T-cell (primary cell): ENCODE results near the gene GRIP1. TPM values are rescaled to one million over a fixed set of nuclear protein-coding genes. Genes with fewer than 3 reads are reported as not detected.
"Not testable (repeated sequence)": the region's sequence is repeated elsewhere in the genome, so short reads cannot be mapped to it uniquely, and the experiment has no call there.

Experiments
- ATAC-seq, 4 experiments: fragments of 200-7000 bp in 3 of 4; fragments of 150-1000 bp in 1 of 4; cut with Tn5 transposase; replicated peaks in 1 of 4; 1 replicate in 3 of 4; 2 replicates in 1 of 4; pipeline ENCODE4 v1.10.0; 2021; ENCODE audit warnings: moderate library complexity in 3 of 4, mild to moderate bottlenecking in 2 of 4, moderate number of reproducible peaks in 1 of 4
- CTCF ChIA-PET, 2 donors: fragments of 300-600 bp; sonication (Branson Sonifier 250); formaldehyde crosslinking; loops; one replicate each; lab custom pipeline; 2022; ENCODE audit warnings: antibody characterized with exemption in 2 of 2; lab: Charles Lee
- POLR2A ChIA-PET, 2 donors: fragments of 300-600 bp; sonication (Branson Sonifier 250); formaldehyde crosslinking; loops; one replicate each; lab custom pipeline; 2022; ENCODE audit warnings: antibody characterized with exemption in 2 of 2; lab: Charles Lee
- DNase-seq, 35 experiments: peaks; one replicate each; pipeline versions ENCODE4 v3.0.0 to v3.0.0-alpha.2; 2013 to 2023
- H3K27ac ChIP-seq: one replicate; pipeline ENCODE4 v1.5.1; 2013; ENCODE audit warnings: low read length
- H3K27me3 ChIP-seq, 2 experiments: replicated peaks in 1 of 2; 1 replicate in 1 of 2; 2 replicates in 1 of 2; pipeline versions ENCODE4 v1.6.1 to v1.7.0; 2013; ENCODE audit warnings: low read length in 1 of 2, mixed read lengths in 1 of 2; ENCODE audit not compliant: control insufficient read depth in 2 of 2, insufficient read depth in 2 of 2; ENCODE audit errors: extremely low read depth in 1 of 2
- H3K36me3 ChIP-seq, 2 donors: 1 replicate in 1 of 2; 2 replicates in 1 of 2; pipeline versions ENCODE4 v1.6.1 to v1.7.0; 2013; ENCODE audit warnings: low read length in 1 of 2; ENCODE audit not compliant: control insufficient read depth in 2 of 2, insufficient read depth in 1 of 2; ENCODE audit errors: extremely low read depth in 1 of 2
- H3K4me1 ChIP-seq, 2 experiments: 1 replicate in 1 of 2; 2 replicates in 1 of 2; pipeline versions ENCODE4 v1.6.1 to v1.7.0; 2013; ENCODE audit warnings: low read length in 2 of 2, mixed read lengths in 1 of 2; ENCODE audit not compliant: insufficient read depth in 2 of 2, control insufficient read depth in 1 of 2; ENCODE audit errors: extremely low read depth in 1 of 2
- H3K4me3 ChIP-seq, 2 donors: 1 replicate in 1 of 2; 2 replicates in 1 of 2; pipeline versions ENCODE4 v1.5.1 to v1.7.0; 2013; ENCODE audit warnings: mild to moderate bottlenecking in 2 of 2, low read length in 1 of 2, moderate library complexity in 1 of 2; ENCODE audit not compliant: control insufficient read depth in 1 of 2; ENCODE audit errors: extremely low read depth in 1 of 2
- H3K9me3 ChIP-seq: 2 replicates; pipeline ENCODE4 v1.7.0; 2013
- H3K27ac Mint-ChIP-seq, 2 donors: one replicate each; pipeline ENCODE4 v1.8.0; 2020 to 2021; ENCODE audit warnings: mild to moderate bottlenecking in 2 of 2, mixed read lengths in 2 of 2
- H3K27me3 Mint-ChIP-seq, 2 donors: one replicate each; pipeline ENCODE4 v1.8.0; 2021 to 2022; ENCODE audit warnings: mixed read lengths in 2 of 2
- H3K36me3 Mint-ChIP-seq: one replicate; pipeline ENCODE4 v1.8.0; 2021; ENCODE audit warnings: mixed read lengths
- H3K4me1 Mint-ChIP-seq, 3 donors: one replicate each; pipeline ENCODE4 v1.8.0; 2020 to 2022; ENCODE audit warnings: mixed read lengths in 3 of 3, mild to moderate bottlenecking in 1 of 3
- H3K4me3 Mint-ChIP-seq, 3 donors: one replicate each; pipeline ENCODE4 v1.8.0; 2020 to 2022; ENCODE audit warnings: mild to moderate bottlenecking in 3 of 3, mixed read lengths in 3 of 3, moderate library complexity in 3 of 3
- H3K9me3 Mint-ChIP-seq, 3 donors: one replicate each; pipeline ENCODE4 v1.8.0; 2020 to 2022; ENCODE audit warnings: mixed read lengths in 3 of 3
- WGBS: methylation state at CpG from one replicate; pipeline ENCODE4 v1.1.5; 2013; ENCODE audit warnings: missing lambda C conversion rate; ENCODE audit not compliant: insufficient coverage; 5-methylcytosine and 5-hydroxymethylcytosine counted together
- total RNA-seq, 35 experiments: library from RNA in 6 of 35; stranded (reverse) in 6 of 35; fragments of 120-200 nt in 1 of 35; gene quantifications; one replicate each; pipeline versions ENCODE4 v1.2.1 to v1.2.4 and lab custom pipeline; 2013 to 2026

Gene GRIP1
- total RNA-seq, 5 donors from 2014 or later (not counting 1 experiment from before 2014, with no cell fraction given), result 3.0 to 7.3 (median 3.6) TPM

- no peaks in the 10 kb centered on the region for H3K9me3 ChIP-seq
- DNase-seq (no peak), ATAC-seq (no peak)
- ChIA-PET CTCF (no interaction called here), POLR2A (no interaction called here)
- no CpG with 5 or more reads among the region's 1 CpG for WGBS
- Mint-ChIP-seq H3K9me3 (no peaks in the 10 kb centered on the region), H3K36me3 (peaks cover 77% of the 10 kb centered on the region), H3K4me3 (peak overlapping the region; percentile 42 to 70 (median 50)), H3K27me3 (no peaks in the 10 kb centered on the region), H3K27ac (peak overlapping the region in 1 of 2 donors; percentile 51), H3K4me1 (peaks cover 88 to 96% (median 89%) of the 10 kb centered on the region in 3 donors)
- H3K4me1 ChIP-seq, result peaks cover 17 to 30% of the 10 kb centered on the region in 2 experiments
- peaks cover 4 to 44% of the 10 kb centered on the region in 2 donors for H3K36me3 ChIP-seq
- no peaks in the 10 kb centered on the region for H3K27me3 ChIP-seq
- no peak overlapping the region for H3K27ac ChIP-seq
- no peak overlapping the region for H3K4me3 ChIP-seq
These were observed 369.3 kb downstream of the GRIP1 start for GRCh38 chr12:66309606-66310005.

- DNase-seq, result peak in 1 of 35 experiments; percentile 26
- peak overlapping the region; percentile 94 to 98 for H3K4me3 ChIP-seq
These were observed 374.5 kb downstream of the GRIP1 start for GRCh38 chr12:66304296-66304900.

GRCh38 chr12:66303316-66303804 is 375.5 kb downstream of the GRIP1 start:
- peak overlapping the region; percentile 99 for H3K4me3 Mint-ChIP-seq
- H3K4me1 ChIP-seq, result peaks cover 7 to 12% of the 10 kb centered on the region in 2 experiments
- H3K9me3 ChIP-seq, H3K27me3 ChIP-seq, H3K9me3 Mint-ChIP-seq, H3K27me3 Mint-ChIP-seq: not testable (repeated sequence)
- POLR2A ChIA-PET, result interaction anchor here (0.6 to 1.5 kb wide), 15 partner anchors 10 to 984 kb away, joined by 3 to 18 read pairs (median 5); no protein-coding TSS in a partner anchor
- peak in 7 of 35 experiments; percentile 3 to 68 (median 14) for DNase-seq
- H3K36me3 ChIP-seq, result peaks cover 4 to 22% of the 10 kb centered on the region in 2 donors
- H3K36me3 Mint-ChIP-seq, result peaks cover 33% of the 10 kb centered on the region
- peak overlapping the region; percentile 96 to 99 for H3K27ac Mint-ChIP-seq
- WGBS, result 24% methylated on average over 7 of the region's 14 CpGs
- peak overlapping the region; percentile 87 for H3K27ac ChIP-seq
- CTCF ChIA-PET, result interaction anchor here (0.6 to 3.9 kb wide), 11 partner anchors 15 to 1873 kb away, joined by 4 to 22 read pairs (median 6); no protein-coding TSS in a partner anchor
- peak; percentile 39 to 69 (median 54) for ATAC-seq
- peaks cover 50 to 76% (median 51%) of the 10 kb centered on the region in 3 donors for H3K4me1 Mint-ChIP-seq
- peak overlapping the region; percentile 94 to 98 for H3K4me3 ChIP-seq

More at GRCh38 chr12:66304296-66304900, 374.5 kb downstream of the GRIP1 start:
- Histone ChIP-seq H3K27me3 (no peaks in the 10 kb centered on the region), H3K27ac (peak overlapping the region; percentile 87), H3K9me3 (no peaks in the 10 kb centered on the region), H3K36me3 (peaks cover 4 to 27% of the 10 kb centered on the region in 2 donors), H3K4me1 (peaks cover 7 to 12% of the 10 kb centered on the region in 2 experiments)
- peak in 1 of 4 experiments; percentile 18 for ATAC-seq
- peak overlapping the region; percentile 96 to 99 for H3K27ac Mint-ChIP-seq
- peak overlapping the region; percentile 99 for H3K4me3 Mint-ChIP-seq
- 7% methylated on average over 3 of the region's 6 CpGs for WGBS
- H3K36me3 Mint-ChIP-seq, result peaks cover 39% of the 10 kb centered on the region
- no peaks in the 10 kb centered on the region for H3K9me3 Mint-ChIP-seq
- POLR2A ChIA-PET, result interaction anchor here in 1 of 2 donors (1.2 kb wide), 1 partner anchor 9 kb away, joined by 5 read pairs; no protein-coding TSS in a partner anchor
- H3K27me3 Mint-ChIP-seq, result no peaks in the 10 kb centered on the region
- CTCF ChIA-PET, result interaction anchor here (0.9 to 3.9 kb wide), 6 partner anchors 10 to 35 kb away, joined by 5 to 22 read pairs (median 6); no protein-coding TSS in a partner anchor
- H3K4me1 Mint-ChIP-seq, result peaks cover 57 to 84% (median 58%) of the 10 kb centered on the region in 3 donors

- Mint-ChIP-seq H3K4me3 (peak overlapping the region; percentile 99), H3K9me3 (no peaks in the 10 kb centered on the region), H3K36me3 (peaks cover 27% of the 10 kb centered on the region), H3K4me1 (peaks cover 45 to 70% (median 46%) of the 10 kb centered on the region in 3 donors), H3K27ac (peak overlapping the region; percentile 98 to 99), H3K27me3 (no peaks in the 10 kb centered on the region)
- no CpG with 5 or more reads among the region's 6 CpGs for WGBS
- Histone ChIP-seq H3K4me1 (peaks cover 7 to 12% of the 10 kb centered on the region in 2 experiments), H3K36me3 (peaks cover 0 to 16% of the 10 kb centered on the region in 2 donors), H3K4me3 (peak overlapping the region; percentile 94 to 98), H3K27ac (peak overlapping the region; percentile 87), H3K9me3 (no peaks in the 10 kb centered on the region), H3K27me3 (no peaks in the 10 kb centered on the region)
- ATAC-seq (no peak), DNase-seq (no peak)
- POLR2A ChIA-PET, result interaction anchor here (0.6 to 1.6 kb wide), 25 partner anchors 10 to 1844 kb away, joined by 3 to 18 read pairs (median 6); partner anchors contain the start of genes LLPH (in 1 of the 2) and TMBIM4 (in 1 of the 2)
- CTCF ChIA-PET, result interaction anchor here (0.6 to 3.9 kb wide), 16 partner anchors 15 to 1873 kb away, joined by 3 to 22 read pairs (median 5); partner anchors contain the start of gene LLPH (in 1 of the 2)
These were observed 376.1 kb downstream of the GRIP1 start for GRCh38 chr12:66302827-66303169.

GRCh38 chr12:66301944-66302826 is 376.7 kb downstream of the GRIP1 start, which contains the start of gene HELB:
TSS of gene HELB (plus strand) at chr12:66302493. CDS start at chr12:66302604, 111 bp downstream.
- ATAC-seq, result peak; percentile 81 to 89 (median 85)
- CTCF ChIA-PET, result interaction anchor here (0.5 to 3.9 kb wide), 13 partner anchors 12 to 172 kb away, joined by 3 to 22 read pairs (median 5); partner anchors contain the start of gene LLPH (in 1 of the 2)
- no peaks in the 10 kb centered on the region for H3K9me3 Mint-ChIP-seq

More at GRCh38 chr12:66301944-66302826, 376.7 kb downstream of the GRIP1 start, which contains the start of gene HELB:
- POLR2A ChIA-PET, result interaction anchor here (0.6 to 1.6 kb wide), 20 partner anchors 12 to 1963 kb away, joined by 3 to 18 read pairs (median 5); partner anchors contain the start of genes LLPH (in 1 of the 2) and TMBIM4 (in 1 of the 2)
- H3K36me3 ChIP-seq, result peaks cover 0 to 12% of the 10 kb centered on the region in 2 donors
- H3K4me1 ChIP-seq, result peaks cover 7 to 13% of the 10 kb centered on the region in 2 experiments
- H3K27ac Mint-ChIP-seq, result peak within 1 kb of the TSS; percentile 98 to 99
- WGBS, result under 1% methylated on average over 31 of the region's 45 CpGs
- H3K27me3 ChIP-seq, result no peaks in the 10 kb centered on the region
- H3K9me3 ChIP-seq, result no peaks in the 10 kb centered on the region
- H3K4me1 Mint-ChIP-seq, result peaks cover 45 to 68% (median 47%) of the 10 kb centered on the region in 3 donors
- peak; percentile 84 to 97 (median 92) for DNase-seq
- peak within 1 kb of the TSS; percentile 99 for H3K4me3 Mint-ChIP-seq
- peak within 1 kb of the TSS; percentile 94 to 98 for H3K4me3 ChIP-seq
- H3K27me3 Mint-ChIP-seq, result no peaks in the 10 kb centered on the region
- peaks cover 23% of the 10 kb centered on the region for H3K36me3 Mint-ChIP-seq
- peak within 1 kb of the TSS; percentile 87 for H3K27ac ChIP-seq
